Endothelial cell (in vitro differentiated cells): Measurements from ENCODE around the gene NEIL1. TPM values are rescaled to one million over a fixed set of nuclear protein-coding genes. Genes with fewer than 3 reads are reported as not detected.
"Not testable (repeated sequence)": the region's sequence is repeated elsewhere in the genome, so short reads cannot be mapped to it uniquely, and the experiment has no call there.

Experiments used
- DNase-seq: peaks from one replicate; pipeline ENCODE4 v3.0.0; 2021; ENCODE audit warnings: low spot score
- H3K27ac Mint-ChIP-seq: one replicate; pipeline ENCODE4 v1.8.0; 2021; ENCODE audit warnings: mixed read lengths, inconsistent platforms; ENCODE audit not compliant: unreplicated experiment
- H3K27me3 Mint-ChIP-seq: one replicate; pipeline ENCODE4 v1.8.0; 2021; ENCODE audit warnings: mild to moderate bottlenecking, moderate library complexity, mixed read lengths, inconsistent platforms; ENCODE audit not compliant: unreplicated experiment
- H3K36me3 Mint-ChIP-seq: one replicate; pipeline ENCODE4 v1.8.0; 2021; ENCODE audit warnings: mild to moderate bottlenecking, low read depth, mixed read lengths, inconsistent platforms; ENCODE audit not compliant: unreplicated experiment
- H3K4me1 Mint-ChIP-seq: one replicate; pipeline ENCODE4 v1.8.0; 2021; ENCODE audit warnings: mild to moderate bottlenecking, mixed read lengths, inconsistent platforms; ENCODE audit not compliant: unreplicated experiment
- H3K4me3 Mint-ChIP-seq: one replicate; pipeline ENCODE4 v1.8.0; 2021; ENCODE audit warnings: mild to moderate bottlenecking, mixed read lengths, inconsistent platforms; ENCODE audit not compliant: unreplicated experiment
- H3K9me3 Mint-ChIP-seq: one replicate; pipeline ENCODE4 v1.8.0; 2021; ENCODE audit warnings: mixed read lengths, inconsistent platforms; ENCODE audit not compliant: unreplicated experiment
- CTCF ChIP-seq: fragments of 200-600 bp; sonication (generic); IDR thresholded peaks from one replicate; pipeline ENCODE4 v1.5.0; 2021; ENCODE audit warnings: antibody characterized with exemption; ENCODE audit not compliant: unreplicated experiment
- total RNA-seq: library from RNA; stranded (reverse); fragmentation: NEBNext Ultra II Directional; extraction: Animal tissue kit (Norgen Biotek cat#: 25700); gene quantifications from one replicate; pipeline ENCODE4 v1.2.1, GENCODE V29; 2021; ENCODE audit not compliant: unreplicated experiment

NEIL1 gene
- total RNA-seq, 1 donor from 2014 or later: 149 TPM

- peaks cover 2% of the 10 kb centered on the region for H3K4me1 Mint-ChIP-seq
Measured at GRCh38 chr15:75347222-75348033, 589 bp downstream of the NEIL1 start.

GRCh38 chr15:75348034-75348561 lies 1.3 kb downstream of the NEIL1 start:
- Mint-ChIP-seq H3K4me1 (peaks cover 2% of the 10 kb centered on the region), H3K27me3 (peaks cover 13% of the 10 kb centered on the region), H3K9me3 (no peaks in the 10 kb centered on the region), H3K27ac (peak overlapping the region; percentile 61), H3K4me3 (peak overlapping the region; percentile 94), H3K36me3 (peaks cover 9% of the 10 kb centered on the region)
- no peak for TF ChIP-seq CTCF
- DNase-seq: no peak

More at GRCh38 chr15:75347222-75348033, 589 bp downstream of the NEIL1 start:
- peak overlapping the region; percentile 95 for H3K4me3 Mint-ChIP-seq
- no peaks in the 10 kb centered on the region for H3K9me3 Mint-ChIP-seq
- DNase-seq: peak; percentile 63
- H3K27me3 Mint-ChIP-seq: peaks cover 13% of the 10 kb centered on the region
- peaks cover 9% of the 10 kb centered on the region for H3K36me3 Mint-ChIP-seq
- TF ChIP-seq CTCF: no peak
- H3K27ac Mint-ChIP-seq: peak overlapping the region; percentile 92

- DNase-seq: no peak
- H3K36me3 Mint-ChIP-seq: peaks cover 9% of the 10 kb centered on the region
- H3K4me1 Mint-ChIP-seq: peaks cover 2% of the 10 kb centered on the region
- H3K9me3 Mint-ChIP-seq: no peaks in the 10 kb centered on the region
- no peak overlapping the region for H3K27ac Mint-ChIP-seq
- H3K4me3 Mint-ChIP-seq: peak overlapping the region; percentile 94
- peaks cover 13% of the 10 kb centered on the region for H3K27me3 Mint-ChIP-seq
- TF ChIP-seq CTCF: no peak
Measured at GRCh38 chr15:75348562-75349350, 1.9 kb downstream of the NEIL1 start.

- Mint-ChIP-seq H3K4me3 (peak overlapping the region; percentile 42), H3K27me3 (peaks cover 13% of the 10 kb centered on the region)
- H3K4me1 Mint-ChIP-seq, H3K27ac Mint-ChIP-seq, H3K9me3 Mint-ChIP-seq, H3K36me3 Mint-ChIP-seq, DNase-seq: not testable (repeated sequence)
Measured at GRCh38 chr15:75349351-75349669, 2.5 kb downstream of the NEIL1 start.

GRCh38 chr15:75349851-75350588 lies 3.2 kb downstream of the NEIL1 start:
- H3K27me3 Mint-ChIP-seq: peaks cover 13% of the 10 kb centered on the region

More at GRCh38 chr15:75349851-75350588, 3.2 kb downstream of the NEIL1 start:
- no peak for TF ChIP-seq CTCF
- H3K4me1 Mint-ChIP-seq: peaks cover 2% of the 10 kb centered on the region
- H3K4me3 Mint-ChIP-seq: peak overlapping the region; percentile 73
- no peak for DNase-seq
- no peak overlapping the region for H3K27ac Mint-ChIP-seq
- H3K9me3 Mint-ChIP-seq: no peaks in the 10 kb centered on the region
- H3K36me3 Mint-ChIP-seq: peaks cover 14% of the 10 kb centered on the region
